ENCODE measurements around the gene AQP1. TPM values are rescaled to one million over a fixed set of nuclear protein-coding genes. Genes with fewer than 3 reads are reported as not detected.

AQP1 gene
- total RNA-seq, 1 experiment from 2014 or later, result 0.15 TPM

DNA sequence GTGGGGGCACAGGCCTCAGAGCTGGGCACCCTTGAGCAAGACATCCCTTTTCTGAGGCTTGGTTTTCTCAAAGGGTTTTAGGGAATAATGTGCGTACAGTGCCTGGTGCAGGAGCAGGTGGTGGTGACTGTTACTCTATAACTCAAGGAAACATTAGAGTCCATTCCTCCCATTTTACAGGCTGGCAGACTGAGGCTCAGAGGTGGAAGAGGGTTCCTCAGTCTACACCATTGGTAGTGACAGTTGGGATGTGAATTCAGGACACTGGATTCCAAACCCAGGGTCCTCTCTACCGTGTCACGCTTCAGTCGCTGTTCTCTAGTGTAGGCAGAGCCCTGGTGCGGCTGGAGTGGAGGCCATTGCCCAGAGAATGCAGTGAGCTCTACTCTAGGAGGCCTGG is 40.0 kb upstream of the AQP1 start:
- no CpG with 5 or more reads among the region's 5 CpGs for WGBS (ENCODE audit: extremely low coverage, insufficient read length, low lambda C conversion rate)

More for the DNA sequence above, 40.0 kb upstream of the AQP1 start:
- Histone ChIP-seq H2BK12ac (ENCODE audit: insufficient read length, low read depth, low read length) (no peak overlapping the region), H2BK5ac (ENCODE audit: insufficient read length, low read length) (no peak overlapping the region), H4K5ac (ENCODE audit: insufficient read length, low read depth, low read length) (no peak overlapping the region), H3K4ac (ENCODE audit: low read depth, low read length) (no peak overlapping the region), H2AK5ac (ENCODE audit: insufficient read length, low read length) (no peak overlapping the region), H3K18ac (ENCODE audit: insufficient read length, low read depth, low read length) (no peak overlapping the region), H3K4me2 (ENCODE audit: insufficient read depth, insufficient read length, low read length) (no peak overlapping the region), H3K23ac (ENCODE audit: insufficient read length, low read depth, low read length) (no peak overlapping the region), H4K8ac (replicated peaks; ENCODE audit: insufficient read length, low read depth, low read length) (no peak overlapping the region), H2BK120ac (ENCODE audit: low read depth, low read length, poor library complexity, severe bottlenecking) (no peak overlapping the region), H3K23me2 (ENCODE audit: insufficient read length, low read depth, low read length, poor library complexity, severe bottlenecking) (no peaks in the 10 kb centered on the region), H2BK20ac (ENCODE audit: low read depth, low read length, poor library complexity, severe bottlenecking) (no peak overlapping the region), H3K56ac (ENCODE audit: insufficient read length, low read depth, low read length) (no peak overlapping the region), H4K91ac (ENCODE audit: insufficient read length, low read depth, low read length) (no peak overlapping the region), H3K14ac (ENCODE audit: insufficient read depth, low read length) (no peak overlapping the region), H3K27me3 (ENCODE audit: insufficient read depth, low read length) (no peaks in the 10 kb centered on the region), H4K20me1 (ENCODE audit: control insufficient read depth, insufficient read depth, insufficient read length) (no peaks in the 10 kb centered on the region), H3K79me2 (ENCODE audit: insufficient read depth, low read length) (no peaks in the 10 kb centered on the region), H3K9ac (ENCODE audit: extremely low read depth, insufficient read length, low read length) (no peak overlapping the region), H3K27ac (ENCODE audit: insufficient read length, low read depth, low read length) (no peak overlapping the region), H2AFZ (ENCODE audit: low read length) (no peak overlapping the region), H2BK15ac (ENCODE audit: low read depth, low read length) (no peak overlapping the region), H3K79me1 (ENCODE audit: insufficient read depth, low read depth, low read length, poor library complexity, severe bottlenecking) (no peaks in the 10 kb centered on the region), H3T11ph (ENCODE audit: low read length) (no peak overlapping the region), H3K4me1 (ENCODE audit: insufficient read depth, low read length) (no peaks in the 10 kb centered on the region; the same call in 1 of the 2 replicates), H3K9me3 (ENCODE audit: control insufficient read depth, low read depth, low read length) (no peaks in the 10 kb centered on the region)
- Mint-ChIP-seq H3K36me3 (ENCODE audit: insufficient read depth in 1 of 3, low read depth in 3 of 3) (peaks cover 0 to 11% (median 0%) of the 10 kb centered on the region in 3 experiments; a peak in 2 of 7 replicates), H3K4me1 (peaks cover 5 to 10% of the 10 kb centered on the region in 2 experiments; a peak in 3 of 4 replicates), H3K27ac (no peak overlapping the region), H3K27me3 (ENCODE audit: low read depth) (peaks cover 9% of the 10 kb centered on the region), H3K9me3 (peaks cover 0 to 3% of the 10 kb centered on the region in 2 experiments; a peak in 1 of 5 replicates), H3K4me3 (no peak overlapping the region)
- TF ChIP-seq, protein P1, sequence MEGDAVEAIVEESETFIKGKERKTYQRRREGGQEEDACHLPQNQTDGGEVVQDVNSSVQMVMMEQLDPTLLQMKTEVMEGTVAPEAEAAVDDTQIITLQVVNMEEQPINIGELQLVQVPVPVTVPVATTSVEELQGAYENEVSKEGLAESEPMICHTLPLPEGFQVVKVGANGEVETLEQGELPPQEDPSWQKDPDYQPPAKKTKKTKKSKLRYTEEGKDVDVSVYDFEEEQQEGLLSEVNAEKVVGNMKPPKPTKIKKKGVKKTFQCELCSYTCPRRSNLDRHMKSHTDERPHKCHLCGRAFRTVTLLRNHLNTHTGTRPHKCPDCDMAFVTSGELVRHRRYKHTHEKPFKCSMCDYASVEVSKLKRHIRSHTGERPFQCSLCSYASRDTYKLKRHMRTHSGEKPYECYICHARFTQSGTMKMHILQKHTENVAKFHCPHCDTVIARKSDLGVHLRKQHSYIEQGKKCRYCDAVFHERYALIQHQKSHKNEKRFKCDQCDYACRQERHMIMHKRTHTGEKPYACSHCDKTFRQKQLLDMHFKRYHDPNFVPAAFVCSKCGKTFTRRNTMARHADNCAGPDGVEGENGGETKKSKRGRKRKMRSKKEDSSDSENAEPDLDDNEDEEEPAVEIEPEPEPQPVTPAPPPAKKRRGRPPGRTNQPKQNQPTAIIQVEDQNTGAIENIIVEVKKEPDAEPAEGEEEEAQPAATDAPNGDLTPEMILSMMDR (conservative IDR thresholded peaks at IDR 0.05), result no peak
- no peak for DNase-seq

Measured in H9 (cell line).